Activated CD8-positive, alpha-beta memory T cell treated with anti-CD3 and anti-CD28 coated beads, Interleukin-2, amount 10 ng/mL, durations not matched to agents 7 days and 5 days (primary cell): ENCODE measurements around the gene WWC1. TPM values are rescaled to one million over a fixed set of nuclear protein-coding genes. Genes with fewer than 3 reads are reported as not detected.

Experiments used
- ATAC-seq: fragments of 150-1000 bp; cut with Tn5 transposase; one replicate; pipeline ENCODE4 v1.10.0; 2021; ENCODE audit warnings: moderate library complexity
- CTCF ChIA-PET: fragments of 350-600 bp; sonication (Branson Sonifier 250); formaldehyde crosslinking; loops from one replicate; lab custom pipeline; 2021; ENCODE audit warnings: antibody characterized with exemption; lab: Charles Lee
- DNase-seq: peaks from one replicate; pipeline ENCODE4 v3.0.0-alpha.2; 2020
- H3K27ac Mint-ChIP-seq: one replicate; pipeline ENCODE4 v1.8.0; 2021; ENCODE audit warnings: mild to moderate bottlenecking, mixed read lengths
- H3K27me3 Mint-ChIP-seq: one replicate; pipeline ENCODE4 v1.8.0; 2021; ENCODE audit warnings: mixed read lengths
- H3K36me3 Mint-ChIP-seq: one replicate; pipeline ENCODE4 v1.8.0; 2021; ENCODE audit warnings: mild to moderate bottlenecking, mixed read lengths
- H3K4me1 Mint-ChIP-seq: one replicate; pipeline ENCODE4 v1.8.0; 2021; ENCODE audit warnings: mixed read lengths
- H3K4me3 Mint-ChIP-seq: one replicate; pipeline ENCODE4 v1.8.0; 2021; ENCODE audit warnings: mild to moderate bottlenecking, moderate library complexity, mixed read lengths
- H3K9me3 Mint-ChIP-seq: one replicate; pipeline ENCODE4 v1.8.0; 2022; ENCODE audit warnings: low read depth, mixed read lengths
- total RNA-seq, 2 experiments: library from RNA; stranded (reverse); gene quantifications; one replicate each; pipeline ENCODE4 v1.2.3, GENCODE V29; 2021

WWC1 gene
- total RNA-seq, 2 experiments from 2014 or later: 0.30 TPM; not detected in 1

DNA sequence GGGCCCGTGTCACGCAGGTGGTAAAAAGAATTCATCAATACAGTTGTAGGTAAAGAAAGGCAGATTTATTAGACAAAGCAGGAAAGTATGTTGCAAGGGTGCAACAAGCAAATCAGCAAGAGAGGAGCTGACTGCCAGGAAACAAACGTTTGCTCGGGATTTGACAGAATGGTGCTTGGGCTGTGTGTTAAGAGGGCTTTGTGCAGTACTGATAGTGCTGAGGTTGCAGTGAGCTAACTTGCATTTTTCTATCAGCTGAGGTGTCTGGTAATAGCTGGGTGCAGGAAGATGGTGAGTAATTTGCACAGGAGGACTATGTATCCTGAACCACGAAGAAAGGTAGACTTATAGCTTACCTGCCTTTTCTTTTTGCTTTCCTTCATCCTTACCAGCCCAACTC, 190.9 kb downstream of the WWC1 start:
- peaks cover 44% of the 10 kb centered on the region for H3K4me1 Mint-ChIP-seq
- DNase-seq (no peak), ATAC-seq (no peak)
- H3K9me3 Mint-ChIP-seq: no peaks in the 10 kb centered on the region
- H3K36me3 Mint-ChIP-seq: peaks cover 2% of the 10 kb centered on the region
- CTCF ChIA-PET: interaction anchor here (0.8 kb wide), 1 partner anchor 213 kb away, joined by 3 read pairs; no protein-coding TSS in a partner anchor
- no peak overlapping the region for H3K4me3 Mint-ChIP-seq
- H3K27ac Mint-ChIP-seq: no peak overlapping the region
- no peaks in the 10 kb centered on the region for H3K27me3 Mint-ChIP-seq

DNA sequence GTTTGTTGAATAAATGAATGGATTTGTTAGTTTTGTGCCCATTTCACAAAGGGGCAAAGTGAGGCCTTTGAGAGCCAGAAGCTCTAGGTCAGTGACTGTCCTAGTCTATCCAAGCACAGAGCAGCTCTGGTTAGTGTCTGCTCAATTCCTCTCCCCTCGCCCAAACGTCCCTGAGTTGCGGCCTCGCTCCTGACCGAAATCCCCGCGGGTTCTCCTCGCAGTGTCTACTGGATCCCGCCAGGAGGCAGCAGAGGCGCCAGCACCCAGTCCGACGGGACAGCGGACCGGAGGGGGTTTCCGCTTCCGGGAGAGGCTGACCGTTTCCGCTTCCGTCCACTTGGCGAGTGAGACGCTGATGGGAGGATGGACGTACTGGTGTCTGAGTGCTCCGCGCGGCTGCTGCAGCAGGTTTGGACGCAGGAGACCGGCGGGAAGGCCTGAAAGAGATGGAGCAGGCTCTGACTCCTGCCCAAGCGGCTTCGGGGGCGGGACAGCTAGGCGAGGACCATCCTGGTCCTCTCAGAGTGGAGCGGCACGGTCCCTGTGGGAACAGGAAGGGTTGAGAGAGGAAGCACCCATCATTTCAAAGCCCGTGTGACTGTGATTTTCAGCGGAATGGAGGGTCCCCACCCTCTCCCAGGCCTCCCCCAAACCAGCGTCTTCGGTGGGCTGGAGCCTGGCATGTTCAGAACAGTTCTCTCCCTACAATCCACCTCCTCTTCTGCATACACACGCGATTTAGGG, 194.9 kb downstream of the WWC1 start, which contains the start of gene RARS1:
Gene RARS1, plus strand, starts transcription at position 336 of the 744 bp plus-strand sequence. Its CDS starts 28 bp downstream, at position 364.
- Mint-ChIP-seq H3K36me3 (peaks cover 22% of the 10 kb centered on the region), H3K27me3 (no peaks in the 10 kb centered on the region), H3K4me1 (peaks cover 50% of the 10 kb centered on the region), H3K4me3 (peak within 1 kb of the TSS; percentile 100), H3K27ac (peak within 1 kb of the TSS; percentile 93), H3K9me3 (no peaks in the 10 kb centered on the region)
- DNase-seq (peak; percentile 94), ATAC-seq (peak; percentile 93)
- CTCF ChIA-PET: interaction anchor here (0.6 to 1.6 kb wide), 5 partner anchors 9 to 88 kb away, joined by 3 to 5 read pairs (median 3); no protein-coding TSS in a partner anchor

DNA sequence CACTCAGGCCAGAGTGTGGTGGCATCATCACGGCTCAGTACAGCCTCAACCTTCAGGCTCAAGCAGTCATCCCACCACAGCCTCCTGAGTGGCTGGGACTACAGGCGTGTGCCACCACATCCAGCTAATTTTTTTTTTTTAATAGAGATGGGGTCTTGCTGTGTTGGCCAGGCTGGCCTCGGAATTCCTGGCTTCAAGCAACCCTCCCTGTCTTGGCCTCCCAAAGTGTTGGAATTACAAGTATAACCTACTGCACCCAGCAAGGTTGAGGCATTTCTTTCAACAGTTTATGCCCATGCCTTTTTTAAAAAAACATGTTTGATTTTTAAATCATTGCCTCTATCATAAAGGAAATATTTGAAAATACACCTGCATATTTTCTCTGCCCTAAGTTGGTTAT, 197.6 kb downstream of the WWC1 start:
- Mint-ChIP-seq H3K27ac (no peak overlapping the region), H3K4me1 (peaks cover 32% of the 10 kb centered on the region), H3K9me3 (no peaks in the 10 kb centered on the region), H3K36me3 (peaks cover 43% of the 10 kb centered on the region), H3K27me3 (no peaks in the 10 kb centered on the region), H3K4me3 (no peak overlapping the region)
- CTCF ChIA-PET: no interaction called here
- DNase-seq: no peak
- ATAC-seq: no peak

DNA sequence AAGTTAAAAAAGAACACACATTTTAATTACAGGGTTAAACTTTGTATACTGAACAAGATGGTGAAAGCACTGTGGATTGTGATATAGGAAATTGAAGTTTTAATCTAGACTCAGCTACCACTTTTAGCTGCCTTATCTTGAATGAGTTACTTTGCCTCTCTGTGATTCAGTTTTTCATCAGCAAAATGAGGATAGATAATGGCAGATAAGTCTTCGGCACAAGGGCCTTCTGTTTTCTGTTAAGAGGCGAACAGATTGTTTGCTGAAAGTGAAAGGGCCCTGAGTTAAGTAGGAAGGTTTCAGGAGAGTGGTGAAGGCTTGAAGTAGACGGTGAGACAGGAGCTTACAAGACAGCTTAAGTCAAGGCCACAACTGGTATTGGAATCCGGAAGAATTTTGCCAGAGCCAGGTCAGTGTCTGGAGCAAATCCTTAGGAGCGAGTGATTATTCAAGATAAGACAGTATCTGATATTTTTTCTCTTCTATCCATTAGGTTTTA, 202.7 kb downstream of the WWC1 start:
- Mint-ChIP-seq H3K27me3 (no peaks in the 10 kb centered on the region), H3K9me3 (no peaks in the 10 kb centered on the region), H3K4me3 (no peak overlapping the region), H3K36me3 (peaks cover 65% of the 10 kb centered on the region), H3K27ac (no peak overlapping the region), H3K4me1 (peaks cover 6% of the 10 kb centered on the region)
- DNase-seq: no peak
- no peak for ATAC-seq
- CTCF ChIA-PET: no interaction called here

DNA sequence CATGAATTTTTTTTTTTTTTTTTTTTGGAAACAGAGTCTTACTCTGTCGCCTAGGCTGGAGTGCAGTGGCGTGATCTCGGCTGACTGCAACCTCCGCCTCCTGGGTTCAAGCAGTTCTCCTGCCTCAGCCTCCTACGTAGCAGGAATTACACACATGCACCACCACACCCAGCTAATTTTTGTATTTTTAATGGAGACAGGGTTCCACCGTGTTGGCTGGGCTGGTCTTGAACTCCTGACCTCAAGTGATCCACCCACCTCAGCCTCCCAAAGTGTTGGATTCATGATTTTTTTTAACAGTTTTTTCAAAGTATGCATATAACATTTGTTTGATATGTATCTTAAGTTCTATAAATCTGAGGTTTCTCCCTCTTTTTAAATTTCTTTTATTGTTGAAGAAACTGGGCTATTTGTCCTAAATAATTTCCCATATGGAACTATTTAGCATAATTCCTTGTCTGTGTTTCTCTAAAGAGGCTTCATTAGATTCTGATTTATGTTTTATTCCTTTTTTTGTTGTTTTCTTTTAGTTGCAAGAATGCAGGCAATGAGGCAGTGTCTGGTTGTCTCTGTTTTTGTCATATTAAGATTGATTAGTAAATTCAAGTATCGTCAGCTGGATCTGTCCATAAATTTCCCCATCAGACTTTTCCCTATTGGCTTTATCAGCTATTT, 211.3 kb downstream of the WWC1 start:
- no peaks in the 10 kb centered on the region for H3K4me1 Mint-ChIP-seq
- no peak for ATAC-seq

DNA sequence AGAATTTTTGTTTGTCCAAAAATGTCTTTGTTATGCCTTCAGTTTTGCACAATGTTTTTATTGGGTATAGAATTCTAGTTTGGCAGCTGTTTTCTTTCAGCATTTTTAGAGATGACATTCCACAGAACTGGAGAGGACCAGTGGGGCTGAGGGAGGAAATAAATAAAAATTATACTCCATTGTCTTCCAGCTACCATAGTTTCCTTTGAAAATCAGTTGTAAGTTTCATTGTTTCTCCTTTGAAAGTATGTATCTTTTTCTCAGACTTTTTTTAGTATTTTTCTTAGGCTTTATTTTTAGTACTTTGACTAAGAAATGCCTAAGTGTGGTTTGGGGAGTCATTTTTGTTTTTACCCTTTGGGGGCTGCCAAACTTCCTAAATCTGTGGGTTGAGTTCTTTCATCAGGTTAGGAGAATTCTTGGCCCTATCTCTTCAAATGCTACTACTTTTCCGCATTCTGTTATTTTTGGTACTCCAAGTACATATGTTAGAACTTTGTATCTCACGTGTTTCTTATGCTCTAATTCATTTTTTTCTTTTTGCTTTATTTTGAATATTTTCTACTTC, 222.5 kb downstream of the WWC1 start:
- H3K4me1 Mint-ChIP-seq: no peaks in the 10 kb centered on the region
- no peaks in the 10 kb centered on the region for H3K27me3 Mint-ChIP-seq
- no peak overlapping the region for H3K27ac Mint-ChIP-seq
- peaks cover 79% of the 10 kb centered on the region for H3K36me3 Mint-ChIP-seq
- DNase-seq (no peak), ATAC-seq (no peak)
- CTCF ChIA-PET: no interaction called here
- H3K9me3 Mint-ChIP-seq: peaks cover 8% of the 10 kb centered on the region
- no peak overlapping the region for H3K4me3 Mint-ChIP-seq

More for the DNA sequence above, 211.3 kb downstream of the WWC1 start:
- Mint-ChIP-seq H3K27me3 (no peaks in the 10 kb centered on the region), H3K27ac (no peak overlapping the region), H3K4me3 (no peak overlapping the region), H3K9me3 (no peaks in the 10 kb centered on the region), H3K36me3 (peaks cover 41% of the 10 kb centered on the region)
- CTCF ChIA-PET: interaction anchor here (0.7 kb wide), 1 partner anchor 93 kb away, joined by 4 read pairs; no protein-coding TSS in a partner anchor
- DNase-seq: no peak

Other genes with a start within 250 kb of the WWC1 start
- gene RARS1, start 194.8 kb downstream of the WWC1 start, total RNA-seq: 10 to 100 TPM; 64.4 to 81.5 TPM
- gene FBLL1, start 237.7 kb downstream of the WWC1 start, total RNA-seq: not detected